NCI-H128 (cell line): ENCODE measurements around the gene PPP1R12B.

Experiments used
- DNase-seq: peaks from one replicate; lab custom pipeline; 2025; ENCODE audit not compliant: unreplicated experiment; lab: John Stamatoyannopoulos, UW

The PPP1R12B gene, protein sequence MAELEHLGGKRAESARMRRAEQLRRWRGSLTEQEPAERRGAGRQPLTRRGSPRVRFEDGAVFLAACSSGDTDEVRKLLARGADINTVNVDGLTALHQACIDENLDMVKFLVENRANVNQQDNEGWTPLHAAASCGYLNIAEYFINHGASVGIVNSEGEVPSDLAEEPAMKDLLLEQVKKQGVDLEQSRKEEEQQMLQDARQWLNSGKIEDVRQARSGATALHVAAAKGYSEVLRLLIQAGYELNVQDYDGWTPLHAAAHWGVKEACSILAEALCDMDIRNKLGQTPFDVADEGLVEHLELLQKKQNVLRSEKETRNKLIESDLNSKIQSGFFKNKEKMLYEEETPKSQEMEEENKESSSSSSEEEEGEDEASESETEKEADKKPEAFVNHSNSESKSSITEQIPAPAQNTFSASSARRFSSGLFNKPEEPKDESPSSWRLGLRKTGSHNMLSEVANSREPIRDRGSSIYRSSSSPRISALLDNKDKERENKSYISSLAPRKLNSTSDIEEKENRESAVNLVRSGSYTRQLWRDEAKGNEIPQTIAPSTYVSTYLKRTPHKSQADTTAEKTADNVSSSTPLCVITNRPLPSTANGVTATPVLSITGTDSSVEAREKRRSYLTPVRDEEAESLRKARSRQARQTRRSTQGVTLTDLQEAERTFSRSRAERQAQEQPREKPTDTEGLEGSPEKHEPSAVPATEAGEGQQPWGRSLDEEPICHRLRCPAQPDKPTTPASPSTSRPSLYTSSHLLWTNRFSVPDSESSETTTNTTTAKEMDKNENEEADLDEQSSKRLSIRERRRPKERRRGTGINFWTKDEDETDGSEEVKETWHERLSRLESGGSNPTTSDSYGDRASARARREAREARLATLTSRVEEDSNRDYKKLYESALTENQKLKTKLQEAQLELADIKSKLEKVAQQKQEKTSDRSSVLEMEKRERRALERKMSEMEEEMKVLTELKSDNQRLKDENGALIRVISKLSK

DNA sequence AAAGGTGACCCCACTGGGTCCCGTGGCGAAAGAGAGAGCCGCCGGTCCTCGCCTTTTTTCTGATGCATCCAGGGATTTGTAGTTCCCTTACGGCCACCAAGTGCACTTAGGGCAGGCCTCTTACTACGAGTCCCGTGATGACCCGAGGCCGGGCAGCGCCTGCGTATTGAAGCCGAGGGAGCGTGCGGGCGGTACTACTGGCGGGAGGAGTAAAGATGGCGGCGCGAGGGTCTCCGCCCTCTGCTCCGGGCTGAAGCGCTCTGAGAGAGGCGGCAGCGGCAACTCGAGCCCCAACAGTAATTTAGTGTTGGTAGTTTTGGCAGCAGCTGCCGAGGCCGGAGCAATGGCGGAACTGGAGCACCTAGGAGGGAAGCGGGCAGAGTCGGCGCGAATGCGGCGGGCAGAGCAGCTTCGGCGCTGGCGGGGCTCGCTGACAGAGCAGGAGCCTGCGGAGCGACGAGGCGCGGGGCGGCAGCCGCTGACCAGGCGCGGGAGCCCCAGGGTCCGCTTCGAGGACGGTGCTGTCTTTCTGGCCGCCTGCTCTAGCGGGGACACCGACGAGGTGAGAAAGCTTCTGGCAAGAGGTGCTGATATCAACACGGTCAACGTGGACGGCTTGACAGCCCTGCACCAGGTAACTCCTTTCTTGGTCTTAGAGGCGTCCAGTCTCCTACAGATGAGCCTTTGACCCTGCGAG, at the start of gene PPP1R12B:
Gene PPP1R12B, plus strand, starts transcription at position 191 of the 697 bp plus-strand sequence. Its CDS starts 153 bp downstream, at position 344.
- DNase-seq, result peak; percentile 99

DNA sequence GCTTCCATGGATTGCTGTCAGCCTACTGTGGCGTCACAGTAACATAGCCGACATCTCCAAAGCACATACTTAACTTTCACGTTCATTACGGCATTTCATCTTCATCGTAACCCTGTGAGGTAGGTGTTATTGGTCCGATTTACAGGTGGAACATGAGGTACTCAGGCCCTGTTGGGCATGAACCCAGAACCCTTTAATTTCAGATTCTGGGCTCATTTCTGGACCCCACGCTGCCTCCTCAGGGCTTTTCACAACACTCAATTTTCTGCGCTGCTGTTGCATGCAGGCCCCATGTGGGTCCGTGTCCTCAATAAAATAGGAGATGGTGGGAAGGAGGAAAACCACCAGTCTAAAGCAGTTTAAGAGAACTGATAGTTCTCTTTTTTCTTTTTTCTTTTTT, 46.3 kb upstream of the PPP1R12B start:
- no peak for DNase-seq

DNA sequence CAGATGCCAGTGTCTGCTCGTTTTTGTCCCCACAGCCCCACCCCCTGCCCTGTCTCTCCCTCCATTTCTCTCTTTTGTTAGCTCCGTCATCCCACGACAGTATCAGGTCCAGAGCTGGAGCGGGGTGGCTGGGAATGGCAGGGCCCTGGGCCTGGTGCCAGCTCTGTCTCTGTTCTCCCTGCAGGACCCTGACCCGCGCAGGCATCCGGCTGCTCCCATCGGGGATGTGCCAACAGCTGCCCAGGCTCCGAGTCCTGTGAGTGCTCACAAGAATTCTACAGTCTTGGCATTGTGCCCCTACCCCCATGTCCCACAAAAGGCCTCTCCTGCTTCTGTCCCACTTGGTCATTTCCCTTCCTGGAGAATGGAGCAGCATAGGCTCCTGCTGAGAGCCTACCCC, 44.1 kb upstream of the PPP1R12B start:
- no peak for DNase-seq

DNA sequence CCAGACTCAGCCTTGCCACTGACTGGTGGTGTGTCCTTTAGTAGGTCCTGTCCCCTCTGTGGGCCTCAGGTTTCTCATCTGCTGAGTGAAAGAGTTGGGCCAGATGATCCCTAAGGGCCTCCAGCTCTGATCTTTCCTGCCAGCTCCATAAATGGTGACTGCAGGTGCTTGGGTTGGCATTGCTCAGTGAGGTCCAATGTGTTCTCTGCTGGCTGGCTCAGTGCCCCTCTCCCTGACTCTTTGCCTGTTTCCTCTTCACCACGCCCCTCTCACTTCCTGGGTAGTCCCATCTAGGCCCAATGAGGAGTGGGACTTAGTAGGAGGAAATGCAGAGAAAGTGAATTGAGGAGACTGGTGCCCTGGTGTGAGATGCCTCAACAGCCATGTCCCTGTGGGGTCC, 43.3 kb upstream of the PPP1R12B start:
- no peak for DNase-seq

DNA sequence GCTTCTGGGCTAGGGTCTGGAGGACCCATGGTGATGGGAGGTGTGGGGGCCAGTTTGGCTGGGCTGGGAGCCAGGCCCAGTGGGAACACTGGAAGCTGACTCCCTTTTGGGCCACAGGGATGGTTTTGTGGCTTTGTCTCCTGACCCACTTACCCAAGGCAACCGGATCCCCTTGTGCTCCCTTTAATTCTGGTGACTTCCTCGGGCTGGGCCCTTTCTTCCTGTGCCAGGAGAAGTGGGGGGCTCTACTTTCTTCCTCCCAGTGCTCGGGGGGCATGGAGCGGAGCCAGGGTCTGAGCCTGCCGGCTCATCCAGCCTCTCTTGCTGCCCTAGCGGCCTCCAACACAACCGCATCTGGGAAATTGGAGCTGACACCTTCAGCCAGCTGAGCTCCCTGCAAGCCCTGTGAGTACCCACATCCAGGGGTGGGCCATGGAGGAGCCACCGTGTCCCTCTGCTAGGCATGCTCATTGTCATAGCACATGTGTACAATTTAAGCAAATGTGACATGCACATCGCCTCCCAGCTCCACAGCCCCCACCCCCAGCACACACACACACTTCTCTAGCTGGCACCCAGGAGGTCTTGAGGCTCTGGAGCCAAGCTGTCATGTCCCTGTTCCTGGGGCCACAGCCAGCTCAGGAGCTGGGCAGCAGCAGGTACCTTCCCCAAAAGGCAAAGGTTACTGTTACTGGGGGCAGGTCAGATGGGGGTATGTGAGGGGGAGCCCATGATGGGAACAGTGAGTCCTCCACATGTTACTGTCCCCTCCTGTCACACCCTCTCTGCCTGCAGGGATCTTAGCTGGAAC, 41.8 kb upstream of the PPP1R12B start:
- DNase-seq, result no peak

GRCh38 chr1:202310071-202310725, 38.3 kb upstream of the PPP1R12B start:
- DNase-seq, result no peak

GRCh38 chr1:202310746-202311145, 37.8 kb upstream of the PPP1R12B start:
- no peak for DNase-seq

- DNase-seq, result no peak
These were observed 36.4 kb upstream of the PPP1R12B start for GRCh38 chr1:202311875-202312635.

GRCh38 chr1:202315576-202316168, 32.8 kb upstream of the PPP1R12B start:
- DNase-seq, result peak; percentile 82

- no peak for DNase-seq
These were observed 32.3 kb upstream of the PPP1R12B start for GRCh38 chr1:202316186-202316585.

- no peak for DNase-seq
These were observed 30.3 kb upstream of the PPP1R12B start for GRCh38 chr1:202317941-202318925.

- no peak for DNase-seq
These were observed 29.0 kb upstream of the PPP1R12B start for GRCh38 chr1:202319381-202320080.

GRCh38 chr1:202320081-202320405, 28.5 kb upstream of the PPP1R12B start:
- no peak for DNase-seq

DNA sequence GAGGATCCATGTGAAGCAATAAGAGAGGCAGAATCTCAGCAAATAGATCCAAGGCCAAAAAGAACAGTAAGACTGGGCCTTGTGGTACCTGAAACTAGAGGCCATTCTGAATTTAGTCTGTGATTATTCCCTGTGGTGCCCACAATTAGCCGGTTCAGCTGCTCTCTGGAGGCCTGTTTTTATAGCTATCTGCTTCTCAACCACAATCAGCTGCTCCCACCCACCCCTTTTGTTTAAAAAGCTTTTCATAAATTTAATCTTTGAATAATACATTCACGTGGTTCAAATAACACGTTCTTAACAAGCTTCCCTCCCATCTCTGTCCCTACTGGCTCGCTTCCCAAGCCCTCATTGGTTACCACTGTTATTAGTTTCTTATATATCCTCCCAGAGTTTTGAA, 24.8 kb upstream of the PPP1R12B start:
- DNase-seq, result no peak

GRCh38 chr1:202324646-202325045, 23.9 kb upstream of the PPP1R12B start:
- DNase-seq, result no peak

DNA sequence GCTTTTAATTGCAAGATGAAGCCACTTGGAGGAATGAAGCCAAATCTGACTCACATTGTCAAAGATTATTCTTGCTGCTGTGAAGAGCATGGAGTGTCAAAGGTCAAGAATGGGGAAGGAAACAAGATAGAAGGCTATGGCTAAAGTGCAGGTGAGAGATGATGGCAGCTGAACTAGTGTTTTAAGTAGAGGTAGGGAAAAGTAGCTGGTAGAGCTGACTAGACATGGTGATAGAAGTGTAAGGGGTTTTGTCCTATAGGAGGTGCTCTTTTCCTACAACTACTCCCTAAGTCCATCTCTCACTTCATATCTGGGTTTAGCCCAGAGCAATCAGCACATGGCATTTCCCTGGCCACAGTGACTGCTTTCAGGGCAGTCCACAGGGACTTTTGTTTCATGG, 18.6 kb upstream of the PPP1R12B start:
- DNase-seq, result no peak

DNA sequence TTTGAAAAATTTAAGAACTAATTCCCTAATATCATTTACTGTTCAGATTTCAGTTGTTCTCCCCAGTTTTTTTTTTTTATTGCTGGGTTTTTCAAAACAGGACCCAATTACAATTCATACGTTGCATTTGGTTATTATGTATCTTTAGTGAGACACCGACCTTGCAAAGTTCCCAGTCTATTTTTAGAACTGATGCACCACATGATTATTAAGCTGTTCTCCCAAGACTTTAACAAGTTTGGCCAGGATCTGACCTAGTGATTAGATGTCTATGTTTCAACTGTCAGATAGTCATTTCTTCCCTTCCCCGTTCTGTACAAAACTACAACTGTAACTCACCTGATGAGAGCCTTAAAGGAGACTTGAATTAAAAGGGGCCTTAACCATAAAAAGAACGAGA, 14.6 kb upstream of the PPP1R12B start:
- DNase-seq, result no peak
